HCEC 1CT (cell line): Measurements from ENCODE around the gene MIPOL1.

Source experiments
- DNase-seq: peaks from one replicate; pipeline ENCODE4 v3.0.0-alpha.2; 2017

Gene MIPOL1

GRCh38 chr14:37589715-37590427 is 392.1 kb downstream of the MIPOL1 start:
- DNase-seq: no peak

DNA sequence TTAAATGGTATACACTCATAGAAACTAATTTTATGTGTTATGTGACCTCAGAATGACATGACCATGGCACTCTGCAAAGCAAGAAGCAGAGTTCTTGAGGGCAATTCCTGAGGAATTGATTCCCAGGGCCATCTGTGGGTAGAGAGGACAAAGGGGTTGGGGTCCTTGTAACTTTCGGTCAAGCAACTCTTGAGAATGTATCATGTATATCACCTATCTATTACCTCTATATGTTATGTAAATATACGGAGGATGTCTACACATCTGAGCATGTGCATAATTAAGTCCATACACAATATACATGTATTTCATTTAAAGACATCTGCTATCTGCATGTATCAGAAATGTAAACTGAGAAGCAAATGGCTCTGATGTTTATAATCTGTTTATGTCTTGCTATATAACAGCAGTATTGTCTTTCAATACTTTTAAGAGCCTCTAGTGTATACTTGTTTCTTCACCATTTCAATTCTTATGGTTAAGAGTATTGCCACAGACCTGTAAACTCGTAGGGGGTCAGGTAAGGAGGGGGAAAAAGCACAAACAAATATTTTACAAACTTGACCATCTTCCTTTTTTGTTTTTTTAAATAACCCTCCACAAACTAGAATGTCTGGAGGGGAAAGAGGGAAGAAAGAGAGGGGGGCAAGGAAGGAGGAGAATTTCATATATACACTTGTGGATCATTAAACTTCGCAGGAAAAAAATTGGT is 392.8 kb downstream of the MIPOL1 start:
- no peak for DNase-seq

DNA sequence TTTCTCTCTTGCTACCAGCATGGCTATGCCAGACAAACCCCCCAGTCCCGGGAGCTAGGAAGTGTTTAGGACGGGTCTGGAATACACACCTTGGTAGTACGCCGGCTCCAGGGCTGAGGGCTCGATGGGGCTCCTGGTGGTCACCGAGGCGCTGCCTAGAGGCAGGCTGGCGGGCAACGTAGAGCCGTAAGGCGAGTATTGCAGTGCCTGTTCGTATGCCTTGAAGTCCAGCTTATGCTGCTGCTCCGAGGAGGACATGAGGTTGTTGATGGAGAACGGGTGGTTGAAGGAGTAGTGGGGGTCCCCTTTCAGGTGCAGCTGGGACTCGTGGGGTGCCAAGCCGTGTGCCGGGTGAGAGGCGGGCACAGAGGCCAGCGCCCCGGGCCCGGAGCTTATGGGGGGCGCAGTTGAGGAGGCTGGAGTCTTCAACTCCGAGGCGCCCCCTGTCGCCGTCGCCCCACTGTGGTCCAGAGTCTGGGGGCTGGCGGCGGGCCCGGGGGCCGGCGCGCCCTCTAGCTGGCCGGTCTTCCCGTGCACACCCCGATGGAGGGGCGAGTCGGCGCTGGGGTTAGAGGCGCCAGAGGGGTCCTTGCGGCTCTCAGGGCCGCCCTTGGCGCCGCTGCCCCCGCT is 393.7 kb downstream of the MIPOL1 start:
- no peak for DNase-seq

DNA sequence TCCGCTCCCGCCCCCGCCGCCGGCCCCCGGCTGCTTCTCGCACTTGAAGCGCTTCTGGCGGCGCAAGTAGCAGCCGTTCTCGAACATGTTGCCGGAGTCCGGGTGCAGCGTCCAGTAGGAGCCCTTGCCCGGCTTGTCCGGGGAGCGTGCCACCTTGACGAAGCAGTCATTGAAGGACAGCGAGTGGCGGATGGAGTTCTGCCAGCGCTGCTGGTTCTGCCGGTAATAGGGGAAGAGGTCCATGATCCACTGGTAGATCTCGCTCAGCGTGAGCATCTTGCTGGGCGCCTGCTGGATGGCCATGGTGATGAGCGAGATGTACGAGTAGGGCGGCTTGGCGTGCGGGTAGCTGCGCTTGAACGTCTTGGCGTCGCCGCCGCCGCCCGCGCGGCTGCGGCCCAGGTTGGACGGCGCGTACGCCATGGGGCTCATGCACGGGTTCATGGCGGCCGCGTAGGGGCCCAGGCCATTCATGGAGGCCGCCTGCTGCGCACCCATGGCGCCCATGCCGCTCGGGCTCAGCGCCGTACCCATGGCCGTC is 394.3 kb downstream of the MIPOL1 start:
- no peak for DNase-seq

- no peak for DNase-seq
These were observed 395.0 kb downstream of the MIPOL1 start for GRCh38 chr14:37592482-37593408.

GRCh38 chr14:37593511-37594237 is 395.9 kb downstream of the MIPOL1 start:
- no peak for DNase-seq

DNA sequence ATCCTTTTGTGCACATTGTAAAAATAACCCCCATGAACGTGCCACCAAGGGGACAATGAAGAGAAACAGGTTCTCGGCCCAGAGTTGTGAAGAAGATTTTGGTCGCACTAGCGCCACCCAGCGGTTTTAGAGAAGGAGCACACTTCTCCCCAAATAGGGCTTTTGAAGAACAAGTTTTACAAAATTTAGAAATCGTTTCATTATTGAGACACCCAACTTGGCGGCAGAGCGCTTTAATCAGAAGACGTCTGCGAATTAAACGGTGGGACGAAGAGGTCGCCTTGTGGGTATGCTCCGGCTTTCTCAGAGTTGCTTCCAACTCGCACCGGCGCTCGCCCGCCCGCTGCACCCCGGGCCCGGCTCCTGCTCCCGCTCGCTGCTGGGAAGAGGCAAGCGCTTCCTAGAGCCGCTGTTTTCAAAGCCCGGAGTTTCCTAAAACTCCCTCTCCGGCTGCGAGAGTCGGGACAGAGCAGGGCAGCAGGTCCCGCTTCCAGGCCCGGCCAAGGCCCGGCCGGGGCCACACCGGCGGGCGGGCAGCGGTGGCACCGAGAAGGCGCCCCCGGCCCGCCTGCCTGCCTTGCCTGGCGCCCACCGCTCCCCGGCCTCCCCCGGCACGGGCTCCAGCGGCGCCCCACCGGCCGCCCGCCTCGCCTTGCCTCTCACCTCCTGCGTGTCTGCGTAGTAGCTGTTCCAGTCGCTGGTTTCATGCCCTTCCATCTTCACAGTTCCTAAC is 396.7 kb downstream of the MIPOL1 start:
- peak; percentile 75 for DNase-seq

- DNase-seq: no peak
These were observed 397.5 kb downstream of the MIPOL1 start, which contains the start of the genes FOXA1 and TTC6 for GRCh38 chr14:37594971-37595808. TSS of gene FOXA1 (minus strand) at chr14:37595249. CDS start at chr14:37594972, 277 bp downstream. TSS of gene TTC6 (plus strand) at chr14:37595629. CDS start at chr14:37622065, 26,436 bp downstream.

DNA sequence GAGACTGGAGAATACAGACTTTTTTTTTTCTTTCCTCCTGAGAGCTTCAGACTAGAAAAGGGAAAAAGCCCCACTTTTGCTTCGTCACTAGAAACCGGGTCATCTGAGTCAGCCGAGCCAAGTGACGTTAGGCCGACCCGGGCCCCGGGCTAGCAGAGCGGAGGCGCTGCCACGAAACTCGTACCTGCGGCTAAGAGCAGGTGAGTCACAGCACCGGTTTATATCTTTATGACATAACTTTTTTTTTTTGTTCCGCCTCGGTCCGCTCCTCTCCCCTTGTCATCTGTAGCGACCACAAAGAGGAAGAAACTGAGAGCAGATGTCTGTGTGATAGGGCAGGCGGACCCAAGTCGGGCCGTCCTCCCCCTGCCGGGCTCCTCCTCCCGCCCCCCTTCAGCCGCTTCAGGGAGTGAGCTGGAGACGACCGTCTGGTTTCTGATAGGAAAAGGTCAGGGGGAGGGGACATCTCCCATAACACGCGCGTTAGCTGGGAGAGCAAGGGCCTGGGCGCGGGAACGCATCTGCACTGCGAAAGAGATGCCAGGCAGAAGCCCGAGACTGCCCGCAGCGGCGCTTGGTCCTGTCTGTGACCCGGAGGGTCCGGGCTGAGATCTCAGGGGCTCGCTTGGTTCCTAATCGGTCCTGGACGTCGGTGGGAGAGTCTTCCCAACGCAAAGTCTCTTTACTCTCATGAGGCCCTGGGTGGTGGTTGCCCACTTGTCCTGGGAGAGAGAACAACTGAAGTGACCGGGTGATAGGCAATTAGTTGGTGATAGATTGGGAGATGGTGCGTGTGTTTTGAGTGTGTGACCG is 398.3 kb downstream of the MIPOL1 start:
- DNase-seq: no peak

DNA sequence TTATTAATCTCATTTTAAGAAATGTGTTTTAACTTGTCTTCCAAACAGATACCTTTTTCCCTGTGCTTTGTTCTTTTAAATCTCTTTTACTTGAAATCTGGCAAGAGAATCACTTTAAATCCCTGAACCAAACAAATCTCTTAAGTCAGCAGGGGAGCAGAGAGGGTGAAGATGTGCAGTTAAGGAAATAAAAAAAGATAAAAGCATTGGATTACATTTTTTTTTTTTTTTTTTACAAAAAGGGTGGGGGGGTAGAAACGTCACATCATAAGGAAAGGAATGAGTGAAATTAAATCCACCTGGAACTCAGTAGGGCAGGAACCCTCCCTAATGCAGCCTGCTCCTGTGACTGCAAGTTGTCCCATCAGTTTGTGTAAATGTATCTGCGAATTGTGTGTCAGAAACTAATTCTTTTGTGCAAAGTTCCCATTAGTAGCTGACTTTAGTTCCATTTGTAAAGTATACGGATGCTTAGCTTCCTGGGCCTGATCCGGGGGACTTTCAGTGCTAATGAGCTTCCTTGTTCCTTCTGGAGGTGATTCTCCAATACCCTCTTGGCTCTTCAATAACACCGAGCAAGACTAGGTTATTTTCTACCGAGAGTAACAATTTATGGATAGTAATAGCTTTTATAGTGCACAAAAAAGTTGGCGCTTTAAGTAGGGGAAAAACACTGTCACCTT is 399.2 kb downstream of the MIPOL1 start:
- no peak for DNase-seq

GRCh38 chr14:37597538-37597913 is 399.8 kb downstream of the MIPOL1 start:
- peak; percentile 43 for DNase-seq

- no peak for DNase-seq
These were observed 400.4 kb downstream of the MIPOL1 start for GRCh38 chr14:37597914-37598746.

- DNase-seq: no peak
These were observed 401.2 kb downstream of the MIPOL1 start for GRCh38 chr14:37598747-37599506.

- DNase-seq: no peak
These were observed 402.0 kb downstream of the MIPOL1 start for GRCh38 chr14:37599507-37600368.

GRCh38 chr14:37600880-37601741 is 403.4 kb downstream of the MIPOL1 start:
- DNase-seq: no peak
